Ovary (tissue), 3 donors: ENCODE measurements around the gene BFAR.

ENCODE experiments used
- POLR2A ChIP-seq: fragments of 450-650 bp; IDR thresholded peaks from one replicate; pipeline ENCODE4 v1.6.1; 2017; ENCODE audit warnings: antibody characterized with exemption, mild to moderate bottlenecking, moderate library complexity
- TF ChIP-seq, protein P1 (sequence below), 3 donors: fragments of 450-650 bp in 2 of 3; fragments of 200-600 bp in 1 of 3; IDR thresholded peaks; one replicate each; pipeline versions ENCODE4 v1.5.1 to v1.8.0; 2016 to 2022; ENCODE audit warnings: antibody characterized with exemption in 3 of 3, mild to moderate bottlenecking in 1 of 3
- donor health status: DM: no; HTN: no; CAD: no.

DNA sequence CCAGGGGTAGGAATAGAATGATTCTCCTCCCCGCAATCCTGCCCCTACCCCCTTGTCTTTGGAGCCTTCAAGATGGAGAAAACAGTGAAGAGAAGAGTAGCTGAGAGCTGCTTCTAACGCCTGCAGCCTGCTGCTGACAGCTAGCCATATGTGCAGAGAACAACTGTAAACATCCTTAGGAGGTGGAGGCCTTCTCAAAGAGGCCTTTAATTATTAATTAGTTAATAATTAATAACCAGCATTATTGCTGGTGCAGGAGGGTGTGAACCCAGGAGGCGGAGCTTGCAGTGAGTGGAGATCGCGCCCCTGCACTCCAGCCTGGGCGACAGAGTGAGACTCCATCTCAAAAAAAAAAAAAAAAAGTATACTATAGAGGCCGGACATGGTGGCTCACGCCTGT, 8.5 kb downstream of the BFAR start:
- TF ChIP-seq POLR2A: no peak
- TF ChIP-seq, protein P1, sequence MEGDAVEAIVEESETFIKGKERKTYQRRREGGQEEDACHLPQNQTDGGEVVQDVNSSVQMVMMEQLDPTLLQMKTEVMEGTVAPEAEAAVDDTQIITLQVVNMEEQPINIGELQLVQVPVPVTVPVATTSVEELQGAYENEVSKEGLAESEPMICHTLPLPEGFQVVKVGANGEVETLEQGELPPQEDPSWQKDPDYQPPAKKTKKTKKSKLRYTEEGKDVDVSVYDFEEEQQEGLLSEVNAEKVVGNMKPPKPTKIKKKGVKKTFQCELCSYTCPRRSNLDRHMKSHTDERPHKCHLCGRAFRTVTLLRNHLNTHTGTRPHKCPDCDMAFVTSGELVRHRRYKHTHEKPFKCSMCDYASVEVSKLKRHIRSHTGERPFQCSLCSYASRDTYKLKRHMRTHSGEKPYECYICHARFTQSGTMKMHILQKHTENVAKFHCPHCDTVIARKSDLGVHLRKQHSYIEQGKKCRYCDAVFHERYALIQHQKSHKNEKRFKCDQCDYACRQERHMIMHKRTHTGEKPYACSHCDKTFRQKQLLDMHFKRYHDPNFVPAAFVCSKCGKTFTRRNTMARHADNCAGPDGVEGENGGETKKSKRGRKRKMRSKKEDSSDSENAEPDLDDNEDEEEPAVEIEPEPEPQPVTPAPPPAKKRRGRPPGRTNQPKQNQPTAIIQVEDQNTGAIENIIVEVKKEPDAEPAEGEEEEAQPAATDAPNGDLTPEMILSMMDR (IDR thresholded peaks at IDR 0.05): no peak
